ENCODE data around the gene ADGRG7.

Gene ADGRG7

GRCh38 chr3:100693225-100693624, 83.8 kb downstream of the ADGRG7 start:
- no peak for FAIRE-seq
- TF ChIP-seq CTCF (IDR thresholded peaks at IDR 0.05; ENCODE audit: insufficient read depth, missing control alignments): no peak

GRCh38 chr3:100695696-100696095, 86.3 kb downstream of the ADGRG7 start:
- TF ChIP-seq CTCF (IDR thresholded peaks at IDR 0.05; ENCODE audit: insufficient read depth, missing control alignments): no peak
- no peak for FAIRE-seq
- no peak for DNase-seq (ENCODE audit: insufficient read length, low spot score)

More at GRCh38 chr3:100693225-100693624, 83.8 kb downstream of the ADGRG7 start:
- no peak for DNase-seq (ENCODE audit: insufficient read length, low spot score)

- FAIRE-seq (no peak), DNase-seq (ENCODE audit: insufficient read length, low spot score) (no peak)
- TF ChIP-seq CTCF (IDR thresholded peaks at IDR 0.05; ENCODE audit: insufficient read depth, missing control alignments): no peak
Measured at GRCh38 chr3:100696161-100696560, 86.8 kb downstream of the ADGRG7 start.

- TF ChIP-seq CTCF (IDR thresholded peaks at IDR 0.05; ENCODE audit: insufficient read depth, missing control alignments): no peak
- no peak for FAIRE-seq
- no peak for DNase-seq (ENCODE audit: insufficient read length, low spot score)
Measured at GRCh38 chr3:100697172-100697571, 87.8 kb downstream of the ADGRG7 start.

- TF ChIP-seq CTCF (IDR thresholded peaks at IDR 0.05; ENCODE audit: insufficient read depth, missing control alignments): no peak
- FAIRE-seq: no peak
- DNase-seq (ENCODE audit: insufficient read length, low spot score): no peak
Measured at GRCh38 chr3:100697723-100698285, 88.4 kb downstream of the ADGRG7 start.

GRCh38 chr3:100698736-100699135, 89.3 kb downstream of the ADGRG7 start:
- DNase-seq (ENCODE audit: insufficient read length, low spot score) (no peak), FAIRE-seq (no peak)
- no peak for TF ChIP-seq CTCF (IDR thresholded peaks at IDR 0.05; ENCODE audit: insufficient read depth, missing control alignments)

- TF ChIP-seq CTCF (IDR thresholded peaks at IDR 0.05; ENCODE audit: insufficient read depth, missing control alignments): no peak
- no peak for DNase-seq (ENCODE audit: insufficient read length, low spot score)
- no peak for FAIRE-seq
Measured at GRCh38 chr3:100700708-100701107, 91.3 kb downstream of the ADGRG7 start.

Data from D721Med (cell line).